SK-N-SH (cell line): ENCODE data around the gene SRSF10.

Experiments
- CHD2 ChIP-seq: fragments of 150-350 bp; IDR thresholded peaks from 2 replicates; pipeline ENCODE4 v1.6.1; 2018; ENCODE audit warnings: low read length; ENCODE audit not compliant: partially characterized antibody
- ELF1 ChIP-seq: IDR thresholded peaks from 2 replicates; pipeline ENCODE4 v1.4.0; 2012
- GATA2 ChIP-seq: sonication (generic); formaldehyde crosslinking; IDR thresholded peaks from 2 replicates; pipeline ENCODE4 v1.5.0; 2020; ENCODE audit warnings: mild to moderate bottlenecking, missing genetic modification reagents
- JUND ChIP-seq: IDR thresholded peaks from 2 replicates; pipeline ENCODE4 v1.4.0; 2012
- NRF1 ChIP-seq: IDR thresholded peaks from 2 replicates; pipeline ENCODE4 v1.6.1; 2012; ENCODE audit warnings: low read depth, mild to moderate bottlenecking, low read length
- RFX5 ChIP-seq: IDR thresholded peaks from 2 replicates; pipeline ENCODE4 v1.6.1; 2012; ENCODE audit warnings: mild to moderate bottlenecking, improper control_type of control experiment, low read length
- SIN3A ChIP-seq: IDR thresholded peaks from 2 replicates; pipeline ENCODE4 v1.6.1; 2012; ENCODE audit warnings: low read depth, mild to moderate bottlenecking, low read length, moderate library complexity, borderline replicate concordance
- TF ChIP-seq, protein P1 (sequence below): IDR thresholded peaks from 2 replicates; pipeline ENCODE4 v1.6.1; 2012; ENCODE audit warnings: mild to moderate bottlenecking, low read depth, low read length, moderate library complexity
- TF ChIP-seq, protein P2 (sequence below): fragments of 200-600 bp; sonication (generic); IDR thresholded peaks from 2 replicates; pipeline ENCODE4 v1.6.1; 2017; ENCODE audit warnings: antibody characterized with exemption, mild to moderate bottlenecking, moderate library complexity
- TF ChIP-seq, protein P3 (sequence below): IDR thresholded peaks from 2 replicates; pipeline ENCODE4 v1.4.0; 2012; ENCODE audit warnings: low read depth, borderline replicate concordance

DNA sequence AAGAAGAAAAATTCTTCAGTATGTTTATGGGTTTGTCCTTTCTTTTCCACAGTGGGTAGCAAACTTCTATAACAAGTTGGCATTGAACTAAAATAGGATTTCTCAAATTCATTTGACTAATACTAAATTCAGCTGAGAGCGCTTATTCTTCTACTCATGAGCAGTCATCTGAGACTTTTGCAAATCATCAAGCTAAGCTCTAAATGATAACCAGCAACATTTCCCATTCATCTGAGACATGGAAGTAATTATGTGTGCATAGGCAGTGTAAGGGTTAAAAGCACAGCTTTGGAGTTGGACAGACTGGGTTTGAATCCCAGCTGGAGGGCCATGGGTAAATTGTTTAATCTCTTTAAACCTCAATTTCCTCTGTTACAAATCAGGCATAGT is 48.6 kb downstream of the SRSF10 start:
- TF ChIP-seq SIN3A (no peak), CHD2 (no peak), RFX5 (no peak), NRF1 (no peak), GATA2 (CRISPR knock-in tag) (no peak), ELF1 (no peak), JUND (no peak)
- TF ChIP-seq, protein P1, sequence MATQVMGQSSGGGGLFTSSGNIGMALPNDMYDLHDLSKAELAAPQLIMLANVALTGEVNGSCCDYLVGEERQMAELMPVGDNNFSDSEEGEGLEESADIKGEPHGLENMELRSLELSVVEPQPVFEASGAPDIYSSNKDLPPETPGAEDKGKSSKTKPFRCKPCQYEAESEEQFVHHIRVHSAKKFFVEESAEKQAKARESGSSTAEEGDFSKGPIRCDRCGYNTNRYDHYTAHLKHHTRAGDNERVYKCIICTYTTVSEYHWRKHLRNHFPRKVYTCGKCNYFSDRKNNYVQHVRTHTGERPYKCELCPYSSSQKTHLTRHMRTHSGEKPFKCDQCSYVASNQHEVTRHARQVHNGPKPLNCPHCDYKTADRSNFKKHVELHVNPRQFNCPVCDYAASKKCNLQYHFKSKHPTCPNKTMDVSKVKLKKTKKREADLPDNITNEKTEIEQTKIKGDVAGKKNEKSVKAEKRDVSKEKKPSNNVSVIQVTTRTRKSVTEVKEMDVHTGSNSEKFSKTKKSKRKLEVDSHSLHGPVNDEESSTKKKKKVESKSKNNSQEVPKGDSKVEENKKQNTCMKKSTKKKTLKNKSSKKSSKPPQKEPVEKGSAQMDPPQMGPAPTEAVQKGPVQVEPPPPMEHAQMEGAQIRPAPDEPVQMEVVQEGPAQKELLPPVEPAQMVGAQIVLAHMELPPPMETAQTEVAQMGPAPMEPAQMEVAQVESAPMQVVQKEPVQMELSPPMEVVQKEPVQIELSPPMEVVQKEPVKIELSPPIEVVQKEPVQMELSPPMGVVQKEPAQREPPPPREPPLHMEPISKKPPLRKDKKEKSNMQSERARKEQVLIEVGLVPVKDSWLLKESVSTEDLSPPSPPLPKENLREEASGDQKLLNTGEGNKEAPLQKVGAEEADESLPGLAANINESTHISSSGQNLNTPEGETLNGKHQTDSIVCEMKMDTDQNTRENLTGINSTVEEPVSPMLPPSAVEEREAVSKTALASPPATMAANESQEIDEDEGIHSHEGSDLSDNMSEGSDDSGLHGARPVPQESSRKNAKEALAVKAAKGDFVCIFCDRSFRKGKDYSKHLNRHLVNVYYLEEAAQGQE: no peak
- TF ChIP-seq, protein P2, sequence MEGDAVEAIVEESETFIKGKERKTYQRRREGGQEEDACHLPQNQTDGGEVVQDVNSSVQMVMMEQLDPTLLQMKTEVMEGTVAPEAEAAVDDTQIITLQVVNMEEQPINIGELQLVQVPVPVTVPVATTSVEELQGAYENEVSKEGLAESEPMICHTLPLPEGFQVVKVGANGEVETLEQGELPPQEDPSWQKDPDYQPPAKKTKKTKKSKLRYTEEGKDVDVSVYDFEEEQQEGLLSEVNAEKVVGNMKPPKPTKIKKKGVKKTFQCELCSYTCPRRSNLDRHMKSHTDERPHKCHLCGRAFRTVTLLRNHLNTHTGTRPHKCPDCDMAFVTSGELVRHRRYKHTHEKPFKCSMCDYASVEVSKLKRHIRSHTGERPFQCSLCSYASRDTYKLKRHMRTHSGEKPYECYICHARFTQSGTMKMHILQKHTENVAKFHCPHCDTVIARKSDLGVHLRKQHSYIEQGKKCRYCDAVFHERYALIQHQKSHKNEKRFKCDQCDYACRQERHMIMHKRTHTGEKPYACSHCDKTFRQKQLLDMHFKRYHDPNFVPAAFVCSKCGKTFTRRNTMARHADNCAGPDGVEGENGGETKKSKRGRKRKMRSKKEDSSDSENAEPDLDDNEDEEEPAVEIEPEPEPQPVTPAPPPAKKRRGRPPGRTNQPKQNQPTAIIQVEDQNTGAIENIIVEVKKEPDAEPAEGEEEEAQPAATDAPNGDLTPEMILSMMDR: no peak
- TF ChIP-seq, protein P3, sequence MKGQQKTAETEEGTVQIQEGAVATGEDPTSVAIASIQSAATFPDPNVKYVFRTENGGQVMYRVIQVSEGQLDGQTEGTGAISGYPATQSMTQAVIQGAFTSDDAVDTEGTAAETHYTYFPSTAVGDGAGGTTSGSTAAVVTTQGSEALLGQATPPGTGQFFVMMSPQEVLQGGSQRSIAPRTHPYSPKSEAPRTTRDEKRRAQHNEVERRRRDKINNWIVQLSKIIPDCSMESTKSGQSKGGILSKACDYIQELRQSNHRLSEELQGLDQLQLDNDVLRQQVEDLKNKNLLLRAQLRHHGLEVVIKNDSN: no peak
